IMR-90 (cell line): ENCODE measurements around the gene PRODH. TPM values are rescaled to one million over a fixed set of nuclear protein-coding genes. Genes with fewer than 3 reads are reported as not detected.

ENCODE experiments used
- ATAC-seq: fragments of 200-7000 bp; cut with Tn5 transposase; 2 replicates; pipeline ENCODE4 v1.9.1; 2020; ENCODE audit warnings: low read depth, mild to moderate bottlenecking, moderate library complexity
- BruUV-seq: library from RNA; stranded (reverse); fragments of 400-500 nt; replicated peaks from 2 replicates; lab custom pipeline; 2021; lab: Mats Ljungman, UMichigan
- CTCF ChIA-PET: fragments of 300-600 bp; formaldehyde crosslinking; extraction: SDS; loops from one replicate; lab custom pipeline; 2021; ENCODE audit warnings: antibody characterized with exemption; lab: Yijun Ruan, JAX
- POLR2A ChIA-PET: fragments of 300-600 bp; sonication (Branson Sonifier 250); formaldehyde crosslinking; loops from one replicate; lab custom pipeline; 2022; ENCODE audit warnings: antibody characterized with exemption; ENCODE audit not compliant: unreplicated experiment; lab: Charles Lee
- DNase-seq: peaks from one replicate; pipeline ENCODE4 v3.0.0; 2013
- H2AFZ ChIP-seq: replicated peaks from 2 replicates; pipeline ENCODE3; 2013; ENCODE audit warnings: low read length, mild to moderate bottlenecking; ENCODE audit not compliant: poor library complexity
- H2AK5ac ChIP-seq: 2 replicates; pipeline ENCODE4 v1.6.1; 2013; ENCODE audit warnings: low read depth, low read length, inconsistent platforms
- H2AK9ac ChIP-seq: replicated peaks from 2 replicates; pipeline ENCODE3; 2013; ENCODE audit warnings: mild to moderate bottlenecking, low read depth, low read length, moderate library complexity; ENCODE audit not compliant: poor library complexity
- H2BK120ac ChIP-seq: 2 replicates; pipeline ENCODE4 v1.6.1; 2013; ENCODE audit warnings: low read depth, low read length, inconsistent platforms
- H2BK15ac ChIP-seq: 3 replicates; pipeline ENCODE4 v1.6.1; 2013; ENCODE audit warnings: low read depth, low read length, inconsistent platforms
- H2BK20ac ChIP-seq: 2 replicates; pipeline ENCODE4 v1.6.1; 2013; ENCODE audit warnings: low read depth, mild to moderate bottlenecking, inconsistent platforms, low read length, moderate library complexity
- H2BK5ac ChIP-seq: 2 replicates; pipeline ENCODE4 v1.6.1; 2013; ENCODE audit warnings: mild to moderate bottlenecking, low read depth, low read length, inconsistent platforms; ENCODE audit not compliant: poor library complexity, severe bottlenecking
- H3K14ac ChIP-seq: replicated peaks from 2 replicates; pipeline ENCODE4 v1.6.1; 2013; ENCODE audit warnings: low read depth, low read length, inconsistent platforms
- H3K18ac ChIP-seq: 2 replicates; pipeline ENCODE4 v1.6.1; 2013; ENCODE audit warnings: low read depth, low read length, control low read depth
- H3K23ac ChIP-seq: 2 replicates; pipeline ENCODE4 v1.6.1; 2013; ENCODE audit warnings: low read depth, low read length, inconsistent platforms
- H3K27ac ChIP-seq: 2 replicates; pipeline ENCODE4 v1.5.1; 2013; ENCODE audit warnings: mild to moderate bottlenecking, control low read depth, low read length; ENCODE audit not compliant: insufficient read depth
- H3K27me3 ChIP-seq: 2 replicates; pipeline ENCODE4 v1.6.1; 2013; ENCODE audit warnings: low read length; ENCODE audit not compliant: control insufficient read depth, insufficient read depth
- H3K36me3 ChIP-seq: 2 replicates; pipeline ENCODE4 v1.6.1; 2013; ENCODE audit warnings: low read length, mixed read lengths; ENCODE audit not compliant: control insufficient read depth, insufficient read depth
- H3K4ac ChIP-seq: 2 replicates; pipeline ENCODE4 v1.6.1; 2013; ENCODE audit warnings: low read depth, low read length, inconsistent platforms
- H3K4me1 ChIP-seq: 2 replicates; pipeline ENCODE4 v1.6.1; 2013; ENCODE audit warnings: low read length, mixed read lengths; ENCODE audit not compliant: control insufficient read depth, insufficient read depth
- H3K4me2 ChIP-seq: 2 replicates; pipeline ENCODE4 v1.6.1; 2013; ENCODE audit warnings: low read depth, mild to moderate bottlenecking, control low read depth, low read length, moderate library complexity
- H3K4me3 ChIP-seq: 2 replicates; pipeline ENCODE4 v1.5.1; 2013; ENCODE audit warnings: low read depth, mild to moderate bottlenecking, control low read depth, low read length, moderate library complexity; ENCODE audit not compliant: insufficient read depth
- H3K56ac ChIP-seq: 2 replicates; pipeline ENCODE4 v1.6.1; 2013; ENCODE audit warnings: low read length, inconsistent platforms; ENCODE audit not compliant: insufficient read depth; ENCODE audit errors: extremely low read depth
- H3K79me1 ChIP-seq, 2 experiments: 2 replicates each; pipeline ENCODE4 v1.6.1; 2013; ENCODE audit warnings: low read length in 2 of 2, inconsistent platforms in 1 of 2, low read depth in 1 of 2
- H3K9ac ChIP-seq: 2 replicates; pipeline ENCODE4 v1.6.1; 2013; ENCODE audit warnings: low read depth, low read length, control low read depth
- H3K9me1 ChIP-seq: 2 replicates; pipeline ENCODE4 v1.6.1; 2013; ENCODE audit warnings: low read length, inconsistent platforms; ENCODE audit not compliant: insufficient read depth
- H3K9me3 ChIP-seq: 2 replicates; pipeline ENCODE4 v1.6.1; 2013; ENCODE audit warnings: low read length; ENCODE audit not compliant: control insufficient read depth, insufficient read depth
- H4K20me1 ChIP-seq: 2 replicates; pipeline ENCODE4 v1.6.1; 2013; ENCODE audit warnings: low read length, inconsistent platforms; ENCODE audit not compliant: insufficient read depth
- H4K5ac ChIP-seq: 2 replicates; pipeline ENCODE4 v1.6.1; 2013; ENCODE audit warnings: mild to moderate bottlenecking, low read depth, low read length, control low read depth
- H4K8ac ChIP-seq, 2 experiments: 2 replicates each; pipeline ENCODE4 v1.6.1; 2013; ENCODE audit warnings: low read depth in 2 of 2, low read length in 2 of 2, control low read depth in 1 of 2, inconsistent platforms in 1 of 2
- H4K91ac ChIP-seq: 2 replicates; pipeline ENCODE4 v1.6.1; 2013; ENCODE audit warnings: low read depth, low read length, inconsistent platforms; ENCODE audit not compliant: insufficient read depth
- MAFK ChIP-seq: IDR thresholded peaks from 2 replicates; pipeline ENCODE4 v1.6.1; 2012; ENCODE audit warnings: low read depth, low read length, improper control_type of control experiment
- MAZ ChIP-seq: IDR thresholded peaks from 2 replicates; pipeline ENCODE4 v1.6.1; 2012; ENCODE audit warnings: low read depth, mild to moderate bottlenecking, low read length, improper control_type of control experiment, moderate library complexity, borderline replicate concordance
- MXI1 ChIP-seq: IDR thresholded peaks from 2 replicates; pipeline ENCODE4 v1.6.1; 2012; ENCODE audit warnings: low read depth, mild to moderate bottlenecking, low read length, moderate library complexity, borderline replicate concordance
- SMC3 ChIP-seq: fragments of 150-350 bp; IDR thresholded peaks from 2 replicates; pipeline ENCODE4 v1.6.1; 2016; ENCODE audit warnings: low read depth, mild to moderate bottlenecking, antibody characterized with exemption, low read length, moderate library complexity
- WGBS, 2 experiments: methylation state at CpG; one replicate each; pipeline versions ENCODE4 v1.1.5 to v1.1.7; 2013; ENCODE audit warnings: missing lambda C conversion rate in 2 of 2; ENCODE audit not compliant: insufficient read length in 1 of 2; ENCODE audit errors: extremely low coverage in 2 of 2; 5-methylcytosine and 5-hydroxymethylcytosine counted together
- dilution Hi-C: fragments of 300-500 bp; cut with HindIII; formaldehyde crosslinking; loops from one replicate; pipeline ENCODE4 v1.14.3; 2018; ENCODE audit warnings: low sequenced_read_pairs; ENCODE audit not compliant: unreplicated experiment
- in situ Hi-C: fragments of 300-500 bp; cut with MboI; formaldehyde crosslinking; loops from 3 replicates; pipeline ENCODE4 v1.14.3; 2019; ENCODE audit warnings: low sequenced_read_pairs, inconsistent platforms, mixed read lengths
- intact Hi-C: fragments of 100-400 bp; cut with micrococcal nuclease; formaldehyde crosslinking; loops from 2 replicates; pipeline ENCODE4 v1.10.0; 2022
- polyA plus RNA-seq, 3 experiments: library from polyadenylated mRNA; depleted of rRNA; stranded (reverse); fragments of >200 nt; gene quantifications; 2 replicates each; pipeline ENCODE4 v1.2.3, GENCODE V29; 2012; ENCODE audit warnings: low replicate concordance in 1 of 3
- total RNA-seq: library from RNA; depleted of rRNA; stranded (reverse); fragments of >200 nt; gene quantifications from 2 replicates; pipeline ENCODE4 v1.2.3, GENCODE V29; 2012

The PRODH gene
- total and polyA plus RNA-seq, 2 of the 4 experiments (the other 2 are of a cell fraction) = 0.02 TPM; not detected in 1

DNA sequence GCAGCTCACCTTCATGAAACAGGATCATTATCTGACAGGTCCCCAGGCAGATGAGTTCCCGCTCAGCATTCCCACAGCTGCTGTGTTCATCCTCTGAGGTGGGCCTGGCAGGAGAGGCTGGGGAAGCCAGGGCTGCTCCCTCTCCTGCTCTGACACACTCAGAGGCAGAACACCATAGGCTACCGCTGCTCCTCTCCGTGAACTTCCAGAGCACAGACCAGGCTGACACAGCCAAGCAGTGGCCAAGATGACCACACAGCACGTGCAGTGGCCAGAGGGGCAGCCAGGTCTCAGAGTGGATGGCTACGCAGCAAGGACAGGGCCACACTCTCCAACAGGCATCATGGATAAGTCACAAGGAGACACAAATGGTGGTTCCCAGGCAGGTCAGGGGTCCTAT, 8.5 kb downstream of the PRODH start:
- no CpG with 5 or more reads among the region's 5 CpGs for WGBS, 2 experiments
- Histone ChIP-seq H3K56ac (no peak overlapping the region), H3K4me1 (no peaks in the 10 kb centered on the region), H3K9me1 (no peaks in the 10 kb centered on the region), H2BK120ac (no peak overlapping the region), H3K79me1 (no peaks in the 10 kb centered on the region), H3K36me3 (no peaks in the 10 kb centered on the region), H3K14ac (no peak overlapping the region), H2AFZ (no peak overlapping the region), H4K5ac (no peak overlapping the region), H3K4ac (no peak overlapping the region), H3K27me3 (no peaks in the 10 kb centered on the region), H3K4me3 (no peak overlapping the region), H4K8ac (no peak overlapping the region), H2AK9ac (no peak overlapping the region), H2AK5ac (no peak overlapping the region), H3K23ac (no peak overlapping the region), H4K91ac (no peak overlapping the region), H3K9me3 (no peaks in the 10 kb centered on the region), H2BK5ac (no peak overlapping the region), H3K4me2 (no peak overlapping the region), H2BK15ac (no peak overlapping the region), H4K20me1 (no peaks in the 10 kb centered on the region), H3K9ac (no peak overlapping the region), H2BK20ac (no peak overlapping the region), H3K18ac (no peak overlapping the region), H3K27ac (no peak overlapping the region)
- BruUV-seq = no TSS peak
- no peak for TF ChIP-seq MAZ
- no peak for TF ChIP-seq MXI1
- TF ChIP-seq SMC3 = no peak
- TF ChIP-seq MAFK = no peak
- ChIA-PET CTCF (no interaction called here), POLR2A (interaction anchor here (0.6 kb wide), 1 partner anchor 10 kb away, joined by 4 read pairs; no protein-coding TSS in a partner anchor)
- in situ Hi-C loops (no loop called here), intact Hi-C loops (no loop called here), dilution Hi-C loops (no loop called here)
- ATAC-seq = no peak
- DNase-seq = no peak
